Activated CD4-positive, CD25-positive, alpha-beta regulatory T cell treated with anti-CD3 and anti-CD28 coated beads, Interleukin-2, amount 50 U/mL, for 72 hours (primary cell): ENCODE data around the gene OTUD7B.
"Not testable (repeated sequence)": the region's sequence is repeated elsewhere in the genome, so short reads cannot be mapped to it uniquely, and the experiment has no call there.

Experiments
- DNase-seq: peaks from one replicate; pipeline ENCODE4 v3.0.0; 2021

Gene OTUD7B

GRCh38 chr1:150001415-150001814, 9.1 kb downstream of the OTUD7B start:
- DNase-seq, result no peak

GRCh38 chr1:149997585-149998262, 12.8 kb downstream of the OTUD7B start:
- DNase-seq, result no peak

- DNase-seq, result no peak
Observed at GRCh38 chr1:149995927-149996326, 14.6 kb downstream of the OTUD7B start.

GRCh38 chr1:149993764-149994163, 16.8 kb downstream of the OTUD7B start:
- DNase-seq, result no peak

DNA sequence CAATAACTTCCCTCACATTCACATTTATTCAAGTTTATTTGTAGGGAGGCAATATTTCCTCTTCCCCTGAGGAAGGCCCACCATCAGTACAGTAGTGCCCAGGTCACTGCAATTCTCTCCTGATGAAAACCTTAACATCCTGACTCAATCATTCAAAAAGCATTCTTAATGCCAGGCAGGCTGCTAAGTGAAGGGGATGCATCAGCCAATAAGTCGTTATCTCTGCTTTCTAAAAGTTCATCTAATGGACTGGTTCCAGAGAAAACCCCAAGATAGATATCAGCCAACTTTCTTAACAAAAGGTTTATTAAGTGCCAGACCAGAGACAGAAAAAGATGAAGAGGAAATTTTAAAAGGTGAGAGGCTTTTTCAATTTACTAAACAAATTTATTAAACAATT, 17.3 kb downstream of the OTUD7B start:
- no peak for DNase-seq

DNA sequence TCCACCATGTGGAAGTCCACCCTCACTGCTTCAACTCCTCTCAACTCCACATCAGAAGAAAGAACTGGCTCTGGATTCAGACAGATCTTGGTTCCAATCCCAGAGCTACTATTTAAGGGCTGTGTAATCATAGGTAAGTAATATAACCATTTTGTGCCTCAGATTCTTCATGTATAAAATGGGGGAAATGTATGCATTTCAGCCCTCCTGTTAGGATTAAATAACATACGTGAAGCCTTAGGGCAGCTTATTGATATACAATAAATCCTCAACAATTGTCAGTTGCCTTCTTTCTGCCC, 23.3 kb downstream of the OTUD7B start:
- no peak for DNase-seq

DNA sequence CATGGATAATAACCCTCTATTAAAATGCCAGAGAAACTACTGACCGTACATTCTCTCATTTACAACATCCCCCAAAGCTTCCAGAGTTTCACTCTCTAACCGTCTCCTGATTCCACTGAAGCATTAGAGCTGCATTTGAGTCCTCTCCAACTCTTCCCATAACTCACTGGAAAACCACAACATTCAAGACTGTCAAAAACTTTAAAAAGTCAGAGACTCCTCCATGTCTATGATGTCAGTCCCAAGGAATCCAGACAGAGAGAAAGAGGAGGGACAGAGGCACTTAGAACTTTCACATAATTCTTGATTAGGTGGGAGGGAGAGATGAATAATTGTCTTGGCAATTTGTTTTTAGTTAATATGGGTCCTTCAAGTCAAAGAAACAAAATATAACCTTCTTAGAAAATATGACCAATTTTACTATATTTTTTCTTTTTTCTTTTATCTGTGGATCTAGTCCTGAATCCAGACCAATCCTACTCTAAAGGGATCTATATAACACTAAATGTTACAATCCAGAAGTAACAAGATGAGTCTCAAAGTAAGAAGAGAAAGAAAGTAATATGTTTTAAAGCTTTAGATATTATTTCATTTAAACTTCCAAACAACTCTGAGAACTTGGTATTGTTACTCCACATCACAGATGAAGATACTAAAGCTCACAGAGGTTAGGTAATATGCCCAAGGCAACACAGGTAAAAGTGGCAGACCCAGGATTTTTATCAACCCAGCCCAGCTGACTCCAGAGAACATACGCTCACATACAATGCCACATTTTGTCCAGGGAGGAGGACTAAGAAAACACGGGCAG, 23.8 kb downstream of the OTUD7B start:
- no peak for DNase-seq

DNA sequence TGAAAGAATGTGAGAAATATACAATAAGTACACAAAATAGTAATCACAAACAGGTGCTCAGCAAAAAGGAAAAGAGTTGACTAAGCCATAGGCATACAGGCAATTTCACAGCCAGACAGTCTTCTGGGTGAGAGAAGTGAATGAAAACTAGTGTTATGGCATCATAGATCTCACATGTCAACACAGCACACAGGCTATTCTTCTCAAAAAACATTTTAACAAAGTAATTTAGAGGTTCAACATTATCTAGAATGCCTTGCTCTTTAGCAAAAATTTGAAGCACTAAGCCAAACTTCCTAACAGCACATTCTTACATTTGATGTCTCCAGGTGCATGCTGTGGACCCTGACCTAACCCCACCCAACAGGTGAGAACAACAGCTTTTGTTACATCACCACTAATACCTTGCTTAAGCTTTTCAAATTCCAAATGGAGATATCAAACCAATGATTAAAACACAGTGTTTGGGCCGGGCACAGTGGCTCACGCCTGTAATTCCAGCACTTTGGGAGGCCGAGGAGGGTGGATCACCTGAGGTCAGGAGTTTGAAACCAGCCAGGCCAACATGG, 30.5 kb downstream of the OTUD7B start:
- DNase-seq, result no peak

DNA sequence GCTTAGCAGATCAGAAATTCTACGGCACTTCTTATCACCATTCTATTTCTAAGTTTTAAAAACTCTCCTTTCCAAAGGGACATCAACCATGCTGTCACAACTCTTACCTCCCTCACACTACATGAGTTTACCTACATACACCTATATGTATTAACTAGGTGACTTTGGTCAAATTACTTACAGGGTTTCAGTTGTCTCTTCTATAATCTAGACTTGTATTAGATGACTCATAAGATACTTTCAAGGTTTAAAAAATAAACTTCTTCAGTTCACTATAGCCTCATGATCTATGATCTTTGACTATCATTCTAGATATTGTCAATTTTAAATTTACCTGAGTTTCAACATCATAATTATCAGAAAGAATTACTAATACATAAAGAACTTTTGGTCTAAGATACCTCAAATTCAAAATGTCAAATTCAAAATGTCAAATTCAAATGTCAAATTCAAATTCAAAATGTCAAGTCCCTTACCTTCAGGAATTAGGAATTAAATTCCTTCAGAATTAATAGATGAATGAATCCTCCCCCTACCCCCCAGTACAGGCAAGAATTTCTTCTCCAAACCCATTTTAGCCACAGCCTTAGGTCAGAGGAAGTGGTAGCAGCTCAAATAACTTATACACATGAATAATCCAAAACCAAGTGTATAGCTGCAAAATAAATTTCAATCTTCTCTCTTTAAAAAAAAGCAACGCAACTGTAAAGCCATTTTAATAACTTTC, 31.1 kb downstream of the OTUD7B start:
- no peak for DNase-seq

GRCh38 chr1:149978547-149979023, 31.9 kb downstream of the OTUD7B start:
- no peak for DNase-seq

DNA sequence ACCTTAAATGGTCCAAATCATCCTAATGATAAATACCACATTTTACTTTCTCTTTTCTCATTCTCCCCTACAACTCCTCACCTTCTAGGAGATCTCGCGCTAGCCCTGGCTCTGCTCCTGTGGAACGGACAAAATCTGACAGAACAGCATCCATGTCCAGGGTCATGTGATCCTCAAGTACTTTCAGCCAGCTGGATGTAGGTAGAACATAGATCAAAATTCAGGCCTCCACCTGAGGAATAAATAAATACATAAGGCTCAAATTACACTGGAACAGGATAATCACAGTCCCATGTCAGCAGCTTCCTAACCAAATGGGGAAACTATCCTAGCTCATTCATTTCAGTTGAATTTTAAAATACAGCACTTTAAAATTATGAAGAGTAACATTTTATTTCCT, 33.2 kb downstream of the OTUD7B start:
- no peak for DNase-seq

DNA sequence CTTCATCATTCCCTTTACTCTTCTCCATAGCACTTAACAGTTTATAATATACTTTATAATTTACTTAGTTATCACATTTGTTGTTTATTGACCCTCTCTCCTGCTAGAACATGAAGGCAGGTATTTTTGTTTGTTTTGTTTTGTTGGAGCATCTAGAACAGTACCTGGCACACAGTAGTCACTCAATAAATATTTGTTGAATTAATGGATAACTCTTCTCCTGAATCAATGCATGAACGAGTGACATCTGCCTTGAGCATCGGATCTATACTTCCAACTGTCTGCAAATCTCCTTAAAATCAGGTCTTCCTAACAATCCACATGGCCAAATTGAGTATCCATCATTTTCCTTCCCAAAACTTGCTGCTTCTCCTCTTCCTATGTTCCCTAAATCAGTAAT, 38.0 kb downstream of the OTUD7B start:
- DNase-seq, result no peak

DNA sequence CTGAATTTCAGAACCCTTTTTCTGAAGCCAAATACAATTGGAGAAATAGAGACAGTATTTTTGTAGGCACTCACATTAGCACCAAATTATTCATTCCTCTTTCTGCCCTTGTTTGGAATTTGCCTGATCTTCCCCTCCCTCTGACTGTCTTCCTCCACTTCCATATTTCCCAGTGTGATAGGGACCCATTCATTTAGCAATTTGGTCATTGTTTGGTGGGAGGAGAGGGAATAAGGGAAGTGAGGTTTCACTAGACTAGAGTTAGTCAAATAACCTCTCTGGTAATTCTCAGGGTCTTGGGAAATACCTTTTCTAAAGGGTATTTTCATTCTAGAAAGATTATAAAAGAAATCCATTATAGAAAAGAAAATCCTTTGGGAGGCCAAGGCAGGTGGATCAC, 42.9 kb downstream of the OTUD7B start:
- DNase-seq, result no peak

GRCh38 chr1:149967041-149967440, 43.5 kb downstream of the OTUD7B start:
- no peak for DNase-seq

DNA sequence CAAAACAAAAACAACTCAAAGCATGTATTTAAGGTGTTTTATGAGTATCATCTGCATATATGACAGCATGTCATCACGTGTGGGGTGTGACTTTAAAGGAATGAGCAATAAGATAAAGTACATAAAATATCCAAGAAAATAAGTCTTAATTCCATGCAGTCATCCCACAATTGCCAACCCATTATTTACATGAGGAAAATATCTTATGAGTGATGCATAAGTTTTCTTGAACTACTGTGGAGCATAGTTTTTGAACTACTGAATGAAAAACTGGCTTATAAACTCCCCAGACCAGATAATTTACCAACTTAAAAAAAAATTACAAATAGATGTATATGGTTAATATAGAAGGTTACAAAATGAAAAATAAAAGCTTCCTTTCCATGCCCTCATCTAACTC, 44.1 kb downstream of the OTUD7B start:
- no peak for DNase-seq

GRCh38 chr1:149965440-149965839, 45.1 kb downstream of the OTUD7B start:
- no peak for DNase-seq

DNA sequence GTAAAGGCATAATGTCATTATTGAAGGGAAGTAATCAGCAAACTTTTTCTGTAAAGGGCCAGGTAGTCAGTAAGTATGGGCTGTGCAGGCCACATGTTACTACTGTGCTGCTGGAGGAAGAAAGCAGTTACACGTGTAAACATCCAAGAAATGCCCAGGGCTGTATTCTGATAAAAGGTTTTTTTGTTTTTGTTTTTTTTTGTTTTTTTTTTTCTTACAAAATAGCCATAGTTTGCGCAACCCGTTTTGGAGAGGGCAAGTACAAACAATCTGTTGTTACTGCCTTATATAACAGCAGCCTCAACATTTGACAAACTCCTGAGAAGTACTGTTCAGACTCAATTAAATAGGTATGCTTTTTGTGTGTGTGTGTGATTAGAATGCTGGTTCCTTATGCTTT, 47.2 kb downstream of the OTUD7B start:
- DNase-seq, result no peak

DNA sequence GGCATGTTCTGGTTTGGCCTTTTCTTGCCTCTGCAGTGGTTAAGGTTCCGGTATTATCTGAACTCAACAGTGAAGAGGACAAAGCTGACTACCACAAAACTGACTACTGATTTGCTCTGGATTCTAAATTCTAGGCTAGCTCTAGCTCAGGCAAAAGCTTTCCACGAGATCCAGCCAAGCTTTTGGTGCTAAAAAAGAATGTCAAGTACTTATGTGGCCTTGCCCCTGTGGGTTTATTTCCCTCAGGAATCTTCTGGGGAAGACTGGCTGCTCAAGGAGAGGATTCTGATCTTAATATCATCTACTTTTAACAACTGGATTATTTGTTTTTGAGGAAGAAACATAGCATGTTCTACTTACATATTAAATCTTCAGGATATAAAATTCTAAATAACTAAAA, 47.8 kb downstream of the OTUD7B start:
- no peak for DNase-seq

DNA sequence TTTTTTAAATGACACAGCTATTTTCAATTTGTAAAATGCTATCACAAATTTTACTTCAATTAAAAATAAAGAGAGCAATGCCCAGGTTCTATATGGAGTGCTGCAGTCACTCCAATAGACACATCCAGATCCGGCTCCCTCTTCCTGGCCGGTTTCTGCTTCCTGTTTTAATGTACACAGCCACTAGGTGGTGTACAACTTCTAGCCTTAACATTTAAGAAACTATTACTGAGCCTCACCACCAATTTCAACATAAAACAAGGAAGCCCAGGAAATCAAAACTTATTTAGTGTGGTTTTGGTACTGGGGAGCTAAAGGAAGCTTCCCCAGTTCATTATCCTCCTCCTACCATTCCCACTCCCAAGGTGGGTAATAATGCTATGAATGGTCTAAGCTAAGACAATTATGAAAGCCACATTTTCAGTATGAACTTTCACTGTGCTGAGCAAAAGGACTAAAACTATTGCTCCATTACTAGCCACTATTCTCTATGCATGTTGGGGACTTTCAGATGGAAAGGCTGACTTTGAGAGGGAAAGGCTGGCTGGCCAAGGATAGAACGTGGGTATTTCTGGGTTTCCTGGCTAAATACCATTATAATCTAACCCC, 48.4 kb downstream of the OTUD7B start:
- DNase-seq, result no peak

GRCh38 chr1:149957548-149957947, 53.0 kb downstream of the OTUD7B start:
- DNase-seq, result not testable (repeated sequence)

DNA sequence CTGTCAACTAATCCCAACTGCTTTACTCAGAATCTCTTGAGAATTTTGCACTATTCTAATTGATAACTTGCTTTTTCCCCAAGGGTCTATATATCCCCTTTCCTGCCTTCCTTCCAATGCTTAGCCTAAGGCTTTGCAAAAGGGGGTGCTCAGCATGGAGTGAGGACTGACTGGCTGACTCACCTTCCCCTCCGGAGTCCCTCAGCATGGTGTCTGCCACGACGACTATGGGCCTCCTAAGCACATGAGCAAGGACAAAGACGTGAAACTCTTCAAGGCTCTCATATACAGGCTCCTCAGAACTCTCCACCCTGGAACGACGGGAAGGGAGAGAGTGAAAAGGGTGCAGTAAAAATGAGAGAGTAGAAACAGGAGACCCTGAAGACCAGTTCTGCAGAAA, 60.6 kb downstream of the OTUD7B start:
- DNase-seq, result no peak

DNA sequence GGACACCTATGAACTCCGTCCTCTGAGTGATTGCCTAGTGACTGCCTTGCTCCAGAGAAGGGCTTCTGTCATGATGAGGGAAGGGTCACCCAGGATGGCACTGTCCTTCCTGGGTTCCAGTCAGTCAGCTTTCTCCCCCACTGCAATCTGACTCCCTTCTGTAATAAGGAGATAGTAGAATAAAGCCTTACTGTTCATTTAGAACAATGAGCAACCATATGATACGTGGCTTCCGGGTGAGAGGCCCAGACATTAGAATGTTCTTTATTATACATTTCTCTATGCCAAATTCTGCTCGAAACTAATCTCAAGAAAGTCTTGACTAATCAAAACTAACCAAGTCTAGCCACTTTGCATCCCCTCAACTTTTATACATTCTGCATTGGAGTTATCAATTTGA, 65.3 kb downstream of the OTUD7B start:
- no peak for DNase-seq

GRCh38 chr1:149942885-149943284, 67.6 kb downstream of the OTUD7B start:
- no peak for DNase-seq
